SK-N-SH (cell line): Measurements from ENCODE around the gene AREL1. TPM values are rescaled to one million over a fixed set of nuclear protein-coding genes. Genes with fewer than 3 reads are reported as not detected.
A peak's percentile ranks its signal among the peaks of the same experiment; 100 is the strongest.

Experiments
- CTCF ChIA-PET: fragments of 300-600, 350-600 bp; formaldehyde crosslinking; extraction: SDS; loops from one replicate; lab custom pipeline; 2021; lab: Yijun Ruan, JAX
- POLR2A ChIA-PET: fragments of 350-600 bp; sonication (Branson Sonifier 250); formaldehyde crosslinking; extraction: SDS; loops from one replicate; lab custom pipeline; 2020; ENCODE audit warnings: antibody characterized with exemption, inconsistent platforms; lab: Yijun Ruan, JAX
- DNase-seq: peaks from one replicate; pipeline ENCODE4 v3.0.0; 2012
- H2AFZ ChIP-seq: fragments of 200-600 bp; sonication (generic); 2 replicates; pipeline ENCODE4 v1.8.1; 2016; ENCODE audit warnings: antibody characterized with exemption, mild to moderate bottlenecking, low read depth
- H3F3A ChIP-seq: fragments of 200-600 bp; sonication (generic); replicated peaks from 2 replicates; pipeline ENCODE3; 2016; ENCODE audit warnings: antibody characterized with exemption, mild to moderate bottlenecking; ENCODE audit not compliant: insufficient read depth
- H3K27ac ChIP-seq, 2 experiments: fragments of 200-500 bp in 1 of 2; fragments of 200-600 bp in 1 of 2; sonication (Bioruptor generic) in 1 of 2; sonication (generic), shearing (Covaris generic) in 1 of 2; 2 replicates each; pipeline versions ENCODE4 v1.5.1 to v1.6.1; 2014 to 2016; ENCODE audit warnings: low read depth in 2 of 2, inconsistent platforms in 1 of 2, low read length in 1 of 2, mild to moderate bottlenecking in 1 of 2, mixed read lengths in 1 of 2
- H3K27me3 ChIP-seq: fragments of 200-600 bp; sonication (generic), shearing (Covaris generic); 2 replicates; pipeline ENCODE4 v1.6.1; 2016; ENCODE audit warnings: mixed run types; ENCODE audit not compliant: insufficient read depth
- H3K36me3 ChIP-seq, 2 experiments: fragments of 200-500 bp in 1 of 2; fragments of 200-600 bp in 1 of 2; sonication (Bioruptor generic) in 1 of 2; sonication (generic) in 1 of 2; replicated peaks in 1 of 2; 2 replicates each; pipeline versions ENCODE3 to v1.5.1; 2014 to 2016; ENCODE audit warnings: low read length in 1 of 2, mild to moderate bottlenecking in 1 of 2; ENCODE audit not compliant: insufficient read depth in 2 of 2, control insufficient read depth in 1 of 2
- H3K4me1 ChIP-seq, 2 experiments: fragments of 200-500 bp in 1 of 2; fragments of 200-600 bp in 1 of 2; sonication (Bioruptor generic) in 1 of 2; sonication (generic), shearing (Covaris generic) in 1 of 2; 2 replicates each; pipeline versions ENCODE4 v1.5.1 to v1.6.1; 2014 to 2016; ENCODE audit warnings: low read depth in 1 of 2, low read length in 1 of 2, mixed run types in 1 of 2; ENCODE audit not compliant: insufficient read depth in 2 of 2, control insufficient read depth in 1 of 2
- H3K4me2 ChIP-seq: fragments of 200-600 bp; sonication (generic), shearing (Covaris generic); 2 replicates; pipeline ENCODE4 v1.6.1; 2017; ENCODE audit warnings: mixed run types
- H3K4me3 ChIP-seq, 2 experiments: fragments of 200-500 bp in 1 of 2; fragments of 200-600 bp in 1 of 2; sonication (Bioruptor generic) in 1 of 2; sonication (generic), shearing (Covaris generic) in 1 of 2; 2 replicates each; pipeline versions ENCODE4 v1.5.1 to v1.8.1; 2014 to 2016; ENCODE audit warnings: low read depth in 2 of 2, inconsistent platforms in 1 of 2, low read length in 1 of 2, mild to moderate bottlenecking in 1 of 2, mixed read lengths in 1 of 2, moderate library complexity in 1 of 2
- H3K79me2 ChIP-seq: fragments of 200-600 bp; sonication (generic); 2 replicates; pipeline ENCODE4 v1.8.1; 2017; ENCODE audit warnings: mild to moderate bottlenecking; ENCODE audit not compliant: insufficient read depth
- H3K9ac ChIP-seq: fragments of 200-600 bp; sonication (generic); 2 replicates; pipeline ENCODE4 v1.6.1; 2017; ENCODE audit warnings: mixed run types
- H3K9me2 ChIP-seq: fragments of 200-600 bp; sonication (generic); 2 replicates; pipeline ENCODE4 v1.6.1; 2017; ENCODE audit warnings: mixed run types
- H3K9me3 ChIP-seq: fragments of 200-600 bp; sonication (generic); 2 replicates; pipeline ENCODE4 v1.6.1; 2017; ENCODE audit warnings: mixed run types, mild to moderate bottlenecking, moderate library complexity
- H4K20me1 ChIP-seq: fragments of 200-600 bp; sonication (generic); 2 replicates; pipeline ENCODE4 v1.6.1; 2017; ENCODE audit warnings: mild to moderate bottlenecking, mixed run types; ENCODE audit not compliant: insufficient read depth
- CHD2 ChIP-seq: fragments of 150-350 bp; IDR thresholded peaks from 2 replicates; pipeline ENCODE4 v1.6.1; 2018; ENCODE audit warnings: low read length; ENCODE audit not compliant: partially characterized antibody
- ELF1 ChIP-seq: IDR thresholded peaks from 2 replicates; pipeline ENCODE4 v1.4.0; 2012
- EP300 ChIP-seq, 2 experiments: IDR thresholded peaks; 2 replicates each; pipeline versions ENCODE4 v1.4.0 to v1.6.1; 2012; ENCODE audit warnings: borderline replicate concordance in 1 of 2, low read depth in 1 of 2, low read length in 1 of 2
- FOSL2 ChIP-seq: IDR thresholded peaks from 2 replicates; pipeline ENCODE4 v1.4.0; 2012; ENCODE audit warnings: low read depth, mild to moderate bottlenecking, moderate library complexity, borderline replicate concordance
- FOXJ3 ChIP-seq: sonication (generic); formaldehyde crosslinking; IDR thresholded peaks from 2 replicates; pipeline ENCODE4 v1.5.1; 2020; ENCODE audit warnings: mild to moderate bottlenecking, missing genetic modification reagents
- FOXM1 ChIP-seq: IDR thresholded peaks from 2 replicates; pipeline ENCODE4 v1.4.0; 2012; ENCODE audit warnings: low read depth, mild to moderate bottlenecking
- GABPA ChIP-seq: IDR thresholded peaks from 2 replicates; pipeline ENCODE4 v1.4.0; 2012; ENCODE audit warnings: low read depth, mild to moderate bottlenecking
- GATA2 ChIP-seq: sonication (generic); formaldehyde crosslinking; IDR thresholded peaks from 2 replicates; pipeline ENCODE4 v1.5.0; 2020; ENCODE audit warnings: mild to moderate bottlenecking, missing genetic modification reagents
- IRF3 ChIP-seq: fragments of 150-350 bp; IDR thresholded peaks from 2 replicates; pipeline ENCODE4 v1.6.1; 2016; ENCODE audit warnings: mild to moderate bottlenecking, low read depth, low read length
- JUND ChIP-seq: IDR thresholded peaks from 2 replicates; pipeline ENCODE4 v1.4.0; 2012
- MAX ChIP-seq: IDR thresholded peaks from 2 replicates; pipeline ENCODE4 v1.4.0; 2012; ENCODE audit warnings: low read depth
- MXI1 ChIP-seq: IDR thresholded peaks from 2 replicates; pipeline ENCODE4 v1.6.1; 2012; ENCODE audit warnings: mild to moderate bottlenecking, low read depth, low read length, improper control_type of control experiment
- NFIC ChIP-seq: IDR thresholded peaks from 2 replicates; pipeline ENCODE4 v1.4.0; 2012; ENCODE audit warnings: borderline replicate concordance
- NRF1 ChIP-seq: IDR thresholded peaks from 2 replicates; pipeline ENCODE4 v1.6.1; 2012; ENCODE audit warnings: low read depth, mild to moderate bottlenecking, low read length
- PBX3 ChIP-seq: IDR thresholded peaks from 2 replicates; pipeline ENCODE4; 2012
- POLR2AphosphoS5 ChIP-seq: IDR thresholded peaks from 2 replicates; pipeline ENCODE4 v1.6.1; 2012; ENCODE audit warnings: low read depth, low read length
- RCOR1 ChIP-seq: fragments of 150-350 bp; IDR thresholded peaks from 2 replicates; pipeline ENCODE4 v1.6.1; 2017; ENCODE audit warnings: antibody characterized with exemption, low read length
- REST ChIP-seq: IDR thresholded peaks from 2 replicates; pipeline ENCODE4 v1.6.1; 2012; ENCODE audit warnings: mild to moderate bottlenecking, low read depth, low read length, moderate library complexity
- SIN3A ChIP-seq: IDR thresholded peaks from 2 replicates; pipeline ENCODE4 v1.6.1; 2012; ENCODE audit warnings: low read depth, mild to moderate bottlenecking, low read length, moderate library complexity, borderline replicate concordance
- SMC3 ChIP-seq: IDR thresholded peaks from 2 replicates; pipeline ENCODE4 v1.6.1; 2012; ENCODE audit warnings: low read depth, low read length, improper control_type of control experiment
- TAF1 ChIP-seq: IDR thresholded peaks from 2 replicates; pipeline ENCODE4 v1.6.1; 2012; ENCODE audit warnings: low read depth, mild to moderate bottlenecking, low read length, moderate library complexity, borderline replicate concordance
- USF2 ChIP-seq: fragments of 150-350 bp; IDR thresholded peaks from 2 replicates; pipeline ENCODE4 v1.6.1; 2017; ENCODE audit warnings: antibody characterized with exemption, low read length, low read depth, borderline replicate concordance
- YY1 ChIP-seq: IDR thresholded peaks from 2 replicates; pipeline ENCODE4 v1.4.0; 2012; ENCODE audit warnings: low read depth, mild to moderate bottlenecking
- ZBTB33 ChIP-seq: IDR thresholded peaks from 2 replicates; pipeline ENCODE4 v1.4.0; 2012; ENCODE audit warnings: low read depth, borderline replicate concordance
- WGBS: methylation state at CpG from one replicate; pipeline ENCODE4 v1.1.6; 2017; ENCODE audit warnings: low lambda C conversion rate; 5-methylcytosine and 5-hydroxymethylcytosine counted together
- polyA plus RNA-seq, 3 experiments: library from polyadenylated mRNA; depleted of rRNA; stranded (reverse); fragments of >200 nt; gene quantifications; 2 replicates each; pipeline ENCODE4 v1.2.3, GENCODE V29; 2012

AREL1 gene
- polyA plus RNA-seq, 1 of the 3 experiments (the other 2 are of a cell fraction) = 35.1 TPM

- Histone ChIP-seq H3K36me3 (peaks cover 0 to 8% of the 10 kb centered on the region in 2 experiments), H3K9ac (peak overlapping the region; percentile 82), H3K9me2 (no peaks in the 10 kb centered on the region), H3K4me1 (peaks cover 17 to 37% of the 10 kb centered on the region in 2 experiments; a peak in 3 of 4 replicates), H2AFZ (peak overlapping the region; percentile 49; the same call in 1 of the 2 replicates), H4K20me1 (peaks cover 6% of the 10 kb centered on the region; the same call in 1 of the 2 replicates), H3K9me3 (no peaks in the 10 kb centered on the region), H3K27me3 (no peaks in the 10 kb centered on the region), H3K4me2 (peak overlapping the region; percentile 93), H3K4me3 (peak overlapping the region; percentile 68 to 73), H3K79me2 (peaks cover 87% of the 10 kb centered on the region), H3F3A (peaks cover 40% of the 10 kb centered on the region), H3K27ac (peak overlapping the region; percentile 75 to 99)
- DNase-seq = peak; percentile 95
- 13% methylated on average over 27 of the region's 69 CpGs for WGBS
- CTCF ChIA-PET = interaction anchor here (0.5 to 6.4 kb wide), 71 partner anchors 10 to 342 kb away, joined by 3 to 126 read pairs (median 5); partner anchors contain the start of genes ISCA2, NPC2 and YLPM1
- POLR2A ChIA-PET = interaction anchor here (0.7 kb wide), 1 partner anchor 122 kb away, joined by 3 read pairs; no protein-coding TSS in a partner anchor
- TF ChIP-seq RCOR1 (no peak), IRF3 (no peak), YY1 (no peak), SIN3A (no peak), FOXJ3 (no peak), REST (no peak), ELF1 (no peak), FOXM1 (no peak), NRF1 (no peak), JUND (no peak), ZBTB33 (no peak), GATA2 (CRISPR knock-in tag) (no peak), MXI1 (no peak), GABPA (peak; percentile 54; the same call in 1 of the 2 replicates), USF2 (no peak), FOSL2 (no peak), MAX (no peak), CHD2 (no peak), TAF1 (0 out of 2 replicates have a peak, but pooled peaks have one; percentile 43), POLR2AphosphoS5 (peak; percentile 35; the same call in 1 of the 2 replicates), NFIC (no peak; the same call in 1 of the 2 replicates), SMC3 (peak; percentile 66), EP300 (IDR thresholded peaks at IDR 0.05; ENCODE audit: borderline replicate concordance in 1 of 2, low read depth in 1 of 2, low read length in 1 of 2) (peak in 1 of 2 experiments; percentile 38; a peak in 1 of 4 replicates), PBX3 (no peak)
These were observed 100.4 kb downstream of the AREL1 start for GRCh38 chr14:74612350-74613021.
